PFSK-1 (cell line): ENCODE results near the gene DLG3.

Experiments used
- POLR2AphosphoS5 ChIP-seq: IDR thresholded peaks from 2 replicates; pipeline ENCODE4 v1.6.1; 2012; ENCODE audit warnings: low read depth, mild to moderate bottlenecking, control low read depth, low read length, moderate library complexity
- TAF1 ChIP-seq: IDR thresholded peaks from 2 replicates; pipeline ENCODE4 v1.6.1; 2012; ENCODE audit warnings: low read length, control low read depth, borderline replicate concordance; ENCODE audit not compliant: insufficient read depth
- TF ChIP-seq, protein P1 (sequence below), 2 experiments: IDR thresholded peaks; 2 replicates each; pipeline versions ENCODE4 v1.6.1 to v1.8.0; 2011 to 2012; ENCODE audit warnings: low read depth in 2 of 2, low read length in 2 of 2, control low read depth in 1 of 2, inconsistent platforms in 1 of 2, mild to moderate bottlenecking in 1 of 2, moderate library complexity in 1 of 2; ENCODE audit not compliant: insufficient read depth in 1 of 2

DNA sequence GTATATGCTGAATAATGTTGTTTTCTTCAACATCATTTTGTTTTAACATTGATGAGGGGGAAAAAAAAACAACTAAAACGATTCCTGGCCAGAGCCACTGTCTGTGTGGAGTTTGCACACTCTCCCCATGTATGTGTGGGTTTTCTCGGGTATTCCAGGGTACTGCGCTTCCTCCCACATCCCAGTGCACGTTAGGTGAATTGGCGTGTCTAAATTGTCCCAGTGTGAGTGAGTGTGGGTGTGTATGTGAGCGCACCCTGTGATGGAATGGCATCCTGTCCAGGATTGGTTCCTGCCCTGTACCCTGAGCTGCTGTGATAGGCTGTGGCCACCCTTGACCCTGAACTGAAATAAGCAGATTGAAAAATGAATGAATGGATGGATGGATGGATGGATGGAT, 2.4 kb upstream of the DLG3 start:
- TF ChIP-seq, protein P1, sequence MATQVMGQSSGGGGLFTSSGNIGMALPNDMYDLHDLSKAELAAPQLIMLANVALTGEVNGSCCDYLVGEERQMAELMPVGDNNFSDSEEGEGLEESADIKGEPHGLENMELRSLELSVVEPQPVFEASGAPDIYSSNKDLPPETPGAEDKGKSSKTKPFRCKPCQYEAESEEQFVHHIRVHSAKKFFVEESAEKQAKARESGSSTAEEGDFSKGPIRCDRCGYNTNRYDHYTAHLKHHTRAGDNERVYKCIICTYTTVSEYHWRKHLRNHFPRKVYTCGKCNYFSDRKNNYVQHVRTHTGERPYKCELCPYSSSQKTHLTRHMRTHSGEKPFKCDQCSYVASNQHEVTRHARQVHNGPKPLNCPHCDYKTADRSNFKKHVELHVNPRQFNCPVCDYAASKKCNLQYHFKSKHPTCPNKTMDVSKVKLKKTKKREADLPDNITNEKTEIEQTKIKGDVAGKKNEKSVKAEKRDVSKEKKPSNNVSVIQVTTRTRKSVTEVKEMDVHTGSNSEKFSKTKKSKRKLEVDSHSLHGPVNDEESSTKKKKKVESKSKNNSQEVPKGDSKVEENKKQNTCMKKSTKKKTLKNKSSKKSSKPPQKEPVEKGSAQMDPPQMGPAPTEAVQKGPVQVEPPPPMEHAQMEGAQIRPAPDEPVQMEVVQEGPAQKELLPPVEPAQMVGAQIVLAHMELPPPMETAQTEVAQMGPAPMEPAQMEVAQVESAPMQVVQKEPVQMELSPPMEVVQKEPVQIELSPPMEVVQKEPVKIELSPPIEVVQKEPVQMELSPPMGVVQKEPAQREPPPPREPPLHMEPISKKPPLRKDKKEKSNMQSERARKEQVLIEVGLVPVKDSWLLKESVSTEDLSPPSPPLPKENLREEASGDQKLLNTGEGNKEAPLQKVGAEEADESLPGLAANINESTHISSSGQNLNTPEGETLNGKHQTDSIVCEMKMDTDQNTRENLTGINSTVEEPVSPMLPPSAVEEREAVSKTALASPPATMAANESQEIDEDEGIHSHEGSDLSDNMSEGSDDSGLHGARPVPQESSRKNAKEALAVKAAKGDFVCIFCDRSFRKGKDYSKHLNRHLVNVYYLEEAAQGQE (IDR thresholded peaks at IDR 0.05; ENCODE audit: insufficient read depth in 1 of 2, low read depth in 2 of 2, low read length in 2 of 2), result no peak
- TF ChIP-seq POLR2AphosphoS5 (no peak), TAF1 (no peak)
